K562 (cell line): ENCODE data around the gene RUNX1. TPM values are rescaled to one million over a fixed set of nuclear protein-coding genes. Genes with fewer than 3 reads are reported as not detected.

Experiments used
- CBX1 ChIP-seq: sonication (generic); IDR thresholded peaks from 2 replicates; pipeline ENCODE4 v1.6.1; 2016; ENCODE audit warnings: antibody characterized with exemption, low read depth, mild to moderate bottlenecking
- CCNT2 ChIP-seq: IDR thresholded peaks from 2 replicates; pipeline ENCODE4 v1.6.1; 2011; ENCODE audit warnings: borderline replicate concordance, low read depth, mild to moderate bottlenecking, moderate library complexity, mixed read lengths, low read length; ENCODE audit not compliant: insufficient read length; ENCODE audit errors: extremely low read depth
- KAT8 ChIP-seq: fragments of 450-650 bp; IDR thresholded peaks from 2 replicates; pipeline ENCODE4 v1.6.1; 2016; ENCODE audit warnings: low read depth, mild to moderate bottlenecking
- KHSRP ChIP-seq: fragments of 450-650 bp; IDR thresholded peaks from 2 replicates; pipeline ENCODE4 v1.6.1; 2017
- KLF6 ChIP-seq: fragments of 250-450 bp; sonication (Bioruptor Pico); IDR thresholded peaks from 2 replicates; pipeline ENCODE4 v1.4.0; 2020; ENCODE audit warnings: mild to moderate bottlenecking, moderate library complexity, borderline replicate concordance
- MEIS2 ChIP-seq: fragments of 450-650 bp; IDR thresholded peaks from 2 replicates; pipeline ENCODE4 v1.6.1; 2014; ENCODE audit warnings: mild to moderate bottlenecking; ENCODE audit not compliant: partially characterized antibody
- MIER1 ChIP-seq: fragments of 450-650 bp; IDR thresholded peaks from 2 replicates; pipeline ENCODE4 v1.6.1; 2016; ENCODE audit warnings: antibody characterized with exemption, mild to moderate bottlenecking, low read depth
- MLLT1 ChIP-seq, 2 experiments: fragments of 450-650 bp; IDR thresholded peaks; 2 replicates each; pipeline ENCODE4 v1.6.1; 2016
- PATZ1 ChIP-seq: fragments of 250-450 bp; sonication (Bioruptor Pico); IDR thresholded peaks from 2 replicates; pipeline ENCODE4 v1.5.0; 2020; ENCODE audit warnings: mild to moderate bottlenecking, borderline replicate concordance
- TARDBP ChIP-seq: fragments of 450-650 bp; IDR thresholded peaks from 2 replicates; pipeline ENCODE4 v1.6.1; 2016
- ZBTB2 ChIP-seq: fragments of 450-650 bp; IDR thresholded peaks from 2 replicates; pipeline ENCODE4 v1.6.1; 2016; ENCODE audit warnings: antibody characterized with exemption
- ZFX ChIP-seq: sonication (generic); formaldehyde crosslinking; IDR thresholded peaks from 2 replicates; pipeline ENCODE4 v1.8.0; 2022; ENCODE audit warnings: mild to moderate bottlenecking, missing genetic modification reagents, moderate library complexity
- ZKSCAN3 ChIP-seq: fragments of 250-450 bp; sonication (Bioruptor Pico); IDR thresholded peaks from 2 replicates; pipeline ENCODE4 v1.4.0; 2020
- ZNF143 ChIP-seq: sonication (generic); formaldehyde crosslinking; IDR thresholded peaks from 2 replicates; pipeline ENCODE4 v1.9.0; 2022; ENCODE audit warnings: mild to moderate bottlenecking, missing genetic modification reagents
- ZNF518B ChIP-seq: fragments of 250-450 bp; sonication (Bioruptor Pico); IDR thresholded peaks from 2 replicates; pipeline ENCODE4 v1.5.0; 2021; ENCODE audit warnings: mild to moderate bottlenecking, moderate library complexity
- ZNF551 ChIP-seq: fragments of 250-450 bp; sonication (Bioruptor Pico); IDR thresholded peaks from 2 replicates; pipeline ENCODE4 v1.5.0; 2021; ENCODE audit warnings: mild to moderate bottlenecking, moderate library complexity
- polyA plus RNA-seq, 8 experiments: library from polyadenylated mRNA; depleted of rRNA in 4 of 8; stranded (reverse) in 5 of 8; unstranded in 3 of 8; fragments of >200 nt; fragmentation: Nextera tagmentation in 2 of 8; fragmentation: Illumina TruSeq in 1 of 8; extraction: Ambion mirVana in 2 of 8; extraction: Trizol in 1 of 8; gene quantifications; 2 replicates each; pipeline versions ENCODE4 v1.2.1 to v1.2.3, GENCODE V29; 2011 to 2014; ENCODE audit warnings: inconsistent platforms in 1 of 8, missing spikeins in 1 of 8
- total RNA-seq, 7 experiments: library from RNA; depleted of rRNA in 6 of 7; stranded (reverse); fragments of >200 nt in 6 of 7; fragmentation: Illumina TruSeq in 2 of 7; extraction: Trizol in 2 of 7; gene quantifications; 2 replicates each; pipeline versions ENCODE4 v1.2.1 to v1.2.3, GENCODE V29; 2011 to 2021; ENCODE audit warnings: low replicate concordance in 1 of 7
- TF ChIP-seq, protein P1 (sequence below): sonication (generic); formaldehyde crosslinking; IDR thresholded peaks from 2 replicates; pipeline ENCODE4 v1.8.0; 2022; ENCODE audit warnings: missing genetic modification reagents, mild to moderate bottlenecking, borderline replicate concordance

Gene RUNX1
- total and polyA plus RNA-seq, 9 of the 15 experiments (the other 6 are each of a cell fraction or from before 2014, with no cell fraction given) = 2.2 to 68.6 (median 17.8) TPM

- TF ChIP-seq ZFX (CRISPR knock-in tag) (peak; percentile 78), ZNF143 (CRISPR knock-in tag) (no peak), TARDBP (no peak), ZKSCAN3 (CRISPR knock-in tag) (no peak), MIER1 (no peak), ZNF551 (CRISPR knock-in tag) (no peak), PATZ1 (CRISPR knock-in tag) (0 out of 2 replicates have a peak, but pooled peaks have one; percentile 25), ZNF518B (CRISPR knock-in tag) (no peak), KHSRP (no peak), CBX1 (peak; percentile 27; the same call in 1 of the 2 replicates), ZBTB2 (no peak), MEIS2 (peak; percentile 12), MLLT1 (IDR thresholded peaks at IDR 0.05) (no peak), KAT8 (no peak), KLF6 (peak; percentile 52; the same call in 1 of the 2 replicates), CCNT2 (no peak)
- TF ChIP-seq, protein P1, sequence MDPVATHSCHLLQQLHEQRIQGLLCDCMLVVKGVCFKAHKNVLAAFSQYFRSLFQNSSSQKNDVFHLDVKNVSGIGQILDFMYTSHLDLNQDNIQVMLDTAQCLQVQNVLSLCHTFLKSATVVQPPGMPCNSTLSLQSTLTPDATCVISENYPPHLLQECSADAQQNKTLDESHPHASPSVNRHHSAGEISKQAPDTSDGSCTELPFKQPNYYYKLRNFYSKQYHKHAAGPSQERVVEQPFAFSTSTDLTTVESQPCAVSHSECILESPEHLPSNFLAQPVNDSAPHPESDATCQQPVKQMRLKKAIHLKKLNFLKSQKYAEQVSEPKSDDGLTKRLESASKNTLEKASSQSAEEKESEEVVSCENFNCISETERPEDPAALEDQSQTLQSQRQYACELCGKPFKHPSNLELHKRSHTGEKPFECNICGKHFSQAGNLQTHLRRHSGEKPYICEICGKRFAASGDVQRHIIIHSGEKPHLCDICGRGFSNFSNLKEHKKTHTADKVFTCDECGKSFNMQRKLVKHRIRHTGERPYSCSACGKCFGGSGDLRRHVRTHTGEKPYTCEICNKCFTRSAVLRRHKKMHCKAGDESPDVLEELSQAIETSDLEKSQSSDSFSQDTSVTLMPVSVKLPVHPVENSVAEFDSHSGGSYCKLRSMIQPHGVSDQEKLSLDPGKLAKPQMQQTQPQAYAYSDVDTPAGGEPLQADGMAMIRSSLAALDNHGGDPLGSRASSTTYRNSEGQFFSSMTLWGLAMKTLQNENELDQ (CRISPR knock-in tag) = no peak
Measured at GRCh38 chr21:35051287-35051818, 2.3 kb upstream of the RUNX1 start (continued).
